Osteocyte (in vitro differentiated cells): ENCODE measurements around the gene RPLP2. TPM values are rescaled to one million over a fixed set of nuclear protein-coding genes. Genes with fewer than 3 reads are reported as not detected.

ENCODE experiments used
- DNase-seq: peaks from one replicate; pipeline ENCODE4 v3.0.0; 2021; ENCODE audit warnings: mixed read lengths; ENCODE audit not compliant: unreplicated experiment; ENCODE audit errors: extremely low spot score
- H3K27ac Mint-ChIP-seq: one replicate; pipeline ENCODE4 v1.8.0; 2021; ENCODE audit warnings: mild to moderate bottlenecking, mixed read lengths; ENCODE audit not compliant: unreplicated experiment
- H3K27me3 Mint-ChIP-seq: one replicate; pipeline ENCODE4 v1.8.0; 2021; ENCODE audit warnings: mixed read lengths; ENCODE audit not compliant: unreplicated experiment
- H3K36me3 Mint-ChIP-seq: one replicate; pipeline ENCODE4 v1.8.0; 2021; ENCODE audit warnings: mixed read lengths; ENCODE audit not compliant: unreplicated experiment
- H3K4me1 Mint-ChIP-seq: one replicate; pipeline ENCODE4 v1.8.0; 2021; ENCODE audit warnings: mixed read lengths; ENCODE audit not compliant: unreplicated experiment
- H3K4me3 Mint-ChIP-seq: one replicate; pipeline ENCODE4 v1.8.0; 2021; ENCODE audit warnings: mild to moderate bottlenecking, moderate library complexity, mixed read lengths; ENCODE audit not compliant: unreplicated experiment
- H3K9me3 Mint-ChIP-seq: one replicate; pipeline ENCODE4 v1.8.0; 2021; ENCODE audit warnings: mixed read lengths; ENCODE audit not compliant: unreplicated experiment
- total RNA-seq: library from RNA; stranded (reverse); gene quantifications from 2 replicates; pipeline ENCODE4 v1.2.1, GENCODE V29; 2021
- TF ChIP-seq, protein P1 (sequence below): fragments of 200-600 bp; sonication (generic); IDR thresholded peaks from 2 replicates; pipeline ENCODE4 v1.5.0; 2021; ENCODE audit warnings: antibody characterized with exemption, mild to moderate bottlenecking, moderate library complexity

Gene RPLP2
- total RNA-seq, 1 donor from 2014 or later, result 1,500 TPM

DNA sequence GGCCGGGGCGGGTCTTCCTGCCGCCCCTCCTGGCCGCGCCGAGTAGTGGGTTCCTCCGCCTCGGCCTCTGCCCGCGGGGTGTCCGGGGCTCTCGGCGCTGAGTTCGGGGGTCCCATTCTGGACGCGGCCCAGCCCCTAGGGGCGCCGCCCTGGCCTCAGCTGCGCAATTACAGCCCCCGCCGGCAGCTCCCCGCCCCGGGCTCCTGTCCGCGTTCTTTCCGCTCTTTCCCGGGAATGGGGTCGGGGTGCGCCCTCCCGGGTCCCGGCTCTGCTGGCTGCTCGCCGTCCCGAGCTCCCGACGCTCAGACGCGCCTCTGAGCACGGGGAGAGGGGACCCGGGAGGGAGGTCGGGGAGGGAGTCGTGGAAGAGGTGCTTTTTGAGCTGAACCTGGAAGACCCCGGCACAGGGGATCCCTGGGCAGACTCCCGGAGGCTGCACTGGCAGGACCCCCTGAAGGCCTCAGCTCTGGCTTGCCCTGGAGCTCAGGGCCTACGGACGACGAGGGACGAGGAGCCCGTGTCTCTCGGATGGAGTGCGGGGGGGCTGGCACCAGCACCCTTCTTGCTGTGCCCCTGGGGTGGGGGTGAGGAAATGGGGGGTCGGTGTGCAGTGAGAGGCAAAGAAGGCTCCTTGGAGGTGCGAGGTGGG is 33.4 kb downstream of the RPLP2 start:
- Mint-ChIP-seq H3K9me3 (no peaks in the 10 kb centered on the region), H3K4me3 (peak overlapping the region; percentile 85), H3K36me3 (peaks cover 8% of the 10 kb centered on the region), H3K27me3 (no peaks in the 10 kb centered on the region), H3K27ac (peak overlapping the region; percentile 93), H3K4me1 (peaks cover 57% of the 10 kb centered on the region)
- no peak for DNase-seq
- TF ChIP-seq, protein P1, sequence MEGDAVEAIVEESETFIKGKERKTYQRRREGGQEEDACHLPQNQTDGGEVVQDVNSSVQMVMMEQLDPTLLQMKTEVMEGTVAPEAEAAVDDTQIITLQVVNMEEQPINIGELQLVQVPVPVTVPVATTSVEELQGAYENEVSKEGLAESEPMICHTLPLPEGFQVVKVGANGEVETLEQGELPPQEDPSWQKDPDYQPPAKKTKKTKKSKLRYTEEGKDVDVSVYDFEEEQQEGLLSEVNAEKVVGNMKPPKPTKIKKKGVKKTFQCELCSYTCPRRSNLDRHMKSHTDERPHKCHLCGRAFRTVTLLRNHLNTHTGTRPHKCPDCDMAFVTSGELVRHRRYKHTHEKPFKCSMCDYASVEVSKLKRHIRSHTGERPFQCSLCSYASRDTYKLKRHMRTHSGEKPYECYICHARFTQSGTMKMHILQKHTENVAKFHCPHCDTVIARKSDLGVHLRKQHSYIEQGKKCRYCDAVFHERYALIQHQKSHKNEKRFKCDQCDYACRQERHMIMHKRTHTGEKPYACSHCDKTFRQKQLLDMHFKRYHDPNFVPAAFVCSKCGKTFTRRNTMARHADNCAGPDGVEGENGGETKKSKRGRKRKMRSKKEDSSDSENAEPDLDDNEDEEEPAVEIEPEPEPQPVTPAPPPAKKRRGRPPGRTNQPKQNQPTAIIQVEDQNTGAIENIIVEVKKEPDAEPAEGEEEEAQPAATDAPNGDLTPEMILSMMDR, result peak; percentile 16

DNA sequence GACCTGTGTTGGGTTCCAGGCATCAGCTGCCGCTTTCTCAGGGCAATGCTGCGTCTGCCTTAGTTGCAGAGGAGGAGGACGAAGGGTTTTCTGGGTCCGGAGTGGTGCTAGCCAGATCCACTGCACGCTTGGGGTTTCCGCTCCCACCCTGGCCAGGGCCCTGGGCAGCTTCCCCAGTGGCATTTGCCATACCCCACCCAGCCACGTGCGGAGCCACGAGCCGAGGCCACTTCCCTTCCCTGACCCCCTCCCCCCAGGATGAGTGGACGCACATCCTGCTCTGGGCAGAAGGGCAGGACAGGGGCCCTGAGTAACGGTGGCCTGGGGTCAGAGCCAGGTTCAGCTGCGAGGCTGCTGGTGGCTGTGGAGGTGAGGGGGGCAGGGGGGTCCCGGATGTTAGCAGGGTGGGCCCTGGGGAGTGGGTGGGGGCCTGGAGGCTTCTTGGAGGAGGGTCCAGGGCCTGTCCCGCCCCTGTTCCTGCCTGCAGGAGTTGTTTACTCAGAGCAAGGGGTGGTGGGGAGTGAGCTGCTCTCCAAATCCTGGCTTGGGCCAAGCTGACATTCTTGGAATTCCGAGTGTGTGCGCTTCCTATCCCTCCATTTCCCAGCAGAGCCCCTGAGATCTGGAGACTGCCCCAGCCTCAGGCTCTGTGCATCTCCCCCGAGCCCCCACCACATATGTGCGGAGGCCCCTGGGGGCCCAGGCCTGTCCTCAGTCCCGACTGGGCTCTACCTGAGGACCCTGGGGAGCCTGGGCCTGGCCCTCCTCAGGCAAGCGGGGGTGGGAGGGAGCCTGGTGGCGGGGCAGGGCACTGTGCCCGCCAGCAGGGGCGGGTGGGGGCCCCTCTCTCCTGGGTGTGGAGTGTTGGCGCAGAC is 34.3 kb downstream of the RPLP2 start:
- Mint-ChIP-seq H3K27ac (peak overlapping the region; percentile 93), H3K9me3 (no peaks in the 10 kb centered on the region), H3K27me3 (no peaks in the 10 kb centered on the region), H3K36me3 (peaks cover 8% of the 10 kb centered on the region), H3K4me3 (peak overlapping the region; percentile 85), H3K4me1 (peaks cover 57% of the 10 kb centered on the region)
- TF ChIP-seq, protein P1, result no peak
- DNase-seq, result peak; percentile 95

DNA sequence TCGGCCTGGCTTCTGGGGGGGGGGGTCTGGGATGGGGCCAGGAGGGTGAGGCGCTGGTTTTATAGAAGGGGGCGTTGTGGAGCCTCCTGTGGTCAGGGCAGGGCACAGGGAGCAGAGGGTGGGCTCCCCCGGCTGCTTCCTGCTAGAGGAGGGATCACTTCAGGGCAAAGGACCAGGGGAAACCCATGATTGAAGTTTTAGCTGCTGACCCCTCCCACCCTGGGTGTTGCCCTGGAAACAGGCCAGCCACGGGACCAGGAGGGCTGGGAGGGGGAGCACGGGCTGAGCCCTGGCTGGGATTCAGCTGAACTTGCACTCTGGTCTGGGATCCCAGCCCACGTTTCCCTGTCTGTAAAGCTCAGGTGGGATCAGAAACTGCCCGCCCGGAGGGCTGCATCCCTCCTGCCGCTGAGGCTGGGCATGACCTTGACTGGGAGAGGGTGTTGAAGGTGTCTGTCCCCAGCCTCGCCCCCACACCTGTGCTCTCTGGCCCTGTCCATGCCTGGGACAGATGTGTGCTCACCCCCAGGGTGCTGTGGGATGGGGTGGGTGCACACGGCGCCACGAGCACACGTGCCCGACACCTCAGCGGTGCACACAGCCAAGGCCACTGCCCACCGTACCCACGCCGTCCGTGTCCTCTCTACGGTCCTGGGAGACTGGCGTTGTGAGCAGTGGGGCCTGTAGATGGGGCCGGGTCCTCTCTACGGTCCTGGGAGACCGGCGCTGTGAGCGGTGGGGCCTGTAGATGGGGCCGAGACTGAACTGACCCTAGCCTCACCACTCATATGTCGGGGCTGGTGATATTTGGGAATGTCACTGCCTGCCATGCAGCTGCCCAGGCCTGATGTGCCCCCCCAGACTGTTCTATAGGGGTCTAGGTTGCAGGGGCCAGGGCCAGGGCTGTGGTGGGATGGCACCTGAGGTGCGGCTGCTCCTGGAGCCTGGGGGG is 35.2 kb downstream of the RPLP2 start:
- peak; percentile 97 for DNase-seq
- TF ChIP-seq, protein P1, result peak; percentile 23
- Mint-ChIP-seq H3K9me3 (no peaks in the 10 kb centered on the region), H3K4me3 (peak overlapping the region; percentile 73), H3K27me3 (no peaks in the 10 kb centered on the region), H3K4me1 (peaks cover 56% of the 10 kb centered on the region), H3K27ac (peak overlapping the region; percentile 96), H3K36me3 (peaks cover 6% of the 10 kb centered on the region)

DNA sequence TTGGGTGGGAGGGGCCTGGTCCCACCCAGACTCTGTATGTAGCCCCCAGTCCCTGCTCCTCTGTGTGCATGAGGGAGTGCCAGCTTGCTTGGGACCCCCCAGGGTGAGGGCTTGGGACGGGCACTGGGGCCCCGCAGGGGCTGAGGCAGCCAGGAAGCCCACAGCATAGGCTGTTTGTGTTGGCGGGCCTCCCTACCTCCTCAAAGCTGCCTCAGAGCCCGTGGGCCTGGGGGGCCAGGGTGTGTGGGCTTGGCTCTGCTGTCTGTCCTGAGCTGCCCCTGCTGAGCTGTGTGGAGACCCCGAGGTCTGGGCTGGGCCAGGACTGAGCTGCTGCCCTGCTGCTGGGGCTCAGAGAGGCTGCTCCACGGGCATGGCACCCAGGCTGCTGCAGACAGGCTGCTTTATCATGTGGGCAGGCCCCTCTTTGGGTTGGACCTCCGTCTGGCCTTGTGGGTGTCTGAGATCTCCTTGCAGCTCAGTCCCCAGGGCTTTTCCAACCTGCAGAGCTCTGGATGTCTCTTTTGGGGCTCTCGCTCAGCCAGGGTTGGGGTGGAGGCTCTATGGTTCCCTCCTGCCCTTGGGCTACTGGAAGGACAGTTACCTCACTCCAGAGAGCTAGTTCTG is 36.2 kb downstream of the RPLP2 start:
- Mint-ChIP-seq H3K27ac (peak overlapping the region; percentile 96), H3K4me3 (peak overlapping the region; percentile 40), H3K27me3 (no peaks in the 10 kb centered on the region), H3K36me3 (no peaks in the 10 kb centered on the region), H3K9me3 (no peaks in the 10 kb centered on the region), H3K4me1 (peaks cover 48% of the 10 kb centered on the region)
- TF ChIP-seq, protein P1, result no peak
- no peak for DNase-seq
